ENCODE results near the gene RLF.

- TF ChIP-seq POLR2AphosphoS5 (IDR thresholded peaks at IDR 0.05; ENCODE audit: low read depth, low read length) (no peak), REST (IDR thresholded peaks at IDR 0.05; ENCODE audit: insufficient read depth in 1 of 2, low read depth in 2 of 2, low read length in 2 of 2) (no peak), SIN3A (IDR thresholded peaks at IDR 0.05; ENCODE audit: borderline replicate concordance, insufficient read depth, low read length) (no peak), TAF1 (IDR thresholded peaks at IDR 0.05; ENCODE audit: borderline replicate concordance, insufficient read depth, low read length) (no peak), FOXP2 (optimal IDR thresholded peaks at IDR 0.05; ENCODE audit: borderline replicate concordance, extremely low read depth, extremely low read length, insufficient read depth) (no peak)
Measured at GRCh38 chr1:40226192-40226591, 65.0 kb downstream of the RLF start.

Measured in PFSK-1 (cell line).